Hepatic stellate cell (primary cell): ENCODE data around the gene SCNN1G.
A peak's percentile ranks its signal among the peaks of the same experiment; 100 is the strongest.
"Not testable (repeated sequence)": the region's sequence is repeated elsewhere in the genome, so short reads cannot be mapped to it uniquely, and the experiment has no call there.

ENCODE experiments used
- DNase-seq: peaks from one replicate; pipeline ENCODE4 v3.0.0; 2011; ENCODE audit warnings: low spot score

Gene SCNN1G, protein sequence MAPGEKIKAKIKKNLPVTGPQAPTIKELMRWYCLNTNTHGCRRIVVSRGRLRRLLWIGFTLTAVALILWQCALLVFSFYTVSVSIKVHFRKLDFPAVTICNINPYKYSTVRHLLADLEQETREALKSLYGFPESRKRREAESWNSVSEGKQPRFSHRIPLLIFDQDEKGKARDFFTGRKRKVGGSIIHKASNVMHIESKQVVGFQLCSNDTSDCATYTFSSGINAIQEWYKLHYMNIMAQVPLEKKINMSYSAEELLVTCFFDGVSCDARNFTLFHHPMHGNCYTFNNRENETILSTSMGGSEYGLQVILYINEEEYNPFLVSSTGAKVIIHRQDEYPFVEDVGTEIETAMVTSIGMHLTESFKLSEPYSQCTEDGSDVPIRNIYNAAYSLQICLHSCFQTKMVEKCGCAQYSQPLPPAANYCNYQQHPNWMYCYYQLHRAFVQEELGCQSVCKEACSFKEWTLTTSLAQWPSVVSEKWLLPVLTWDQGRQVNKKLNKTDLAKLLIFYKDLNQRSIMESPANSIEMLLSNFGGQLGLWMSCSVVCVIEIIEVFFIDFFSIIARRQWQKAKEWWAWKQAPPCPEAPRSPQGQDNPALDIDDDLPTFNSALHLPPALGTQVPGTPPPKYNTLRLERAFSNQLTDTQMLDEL

DNA sequence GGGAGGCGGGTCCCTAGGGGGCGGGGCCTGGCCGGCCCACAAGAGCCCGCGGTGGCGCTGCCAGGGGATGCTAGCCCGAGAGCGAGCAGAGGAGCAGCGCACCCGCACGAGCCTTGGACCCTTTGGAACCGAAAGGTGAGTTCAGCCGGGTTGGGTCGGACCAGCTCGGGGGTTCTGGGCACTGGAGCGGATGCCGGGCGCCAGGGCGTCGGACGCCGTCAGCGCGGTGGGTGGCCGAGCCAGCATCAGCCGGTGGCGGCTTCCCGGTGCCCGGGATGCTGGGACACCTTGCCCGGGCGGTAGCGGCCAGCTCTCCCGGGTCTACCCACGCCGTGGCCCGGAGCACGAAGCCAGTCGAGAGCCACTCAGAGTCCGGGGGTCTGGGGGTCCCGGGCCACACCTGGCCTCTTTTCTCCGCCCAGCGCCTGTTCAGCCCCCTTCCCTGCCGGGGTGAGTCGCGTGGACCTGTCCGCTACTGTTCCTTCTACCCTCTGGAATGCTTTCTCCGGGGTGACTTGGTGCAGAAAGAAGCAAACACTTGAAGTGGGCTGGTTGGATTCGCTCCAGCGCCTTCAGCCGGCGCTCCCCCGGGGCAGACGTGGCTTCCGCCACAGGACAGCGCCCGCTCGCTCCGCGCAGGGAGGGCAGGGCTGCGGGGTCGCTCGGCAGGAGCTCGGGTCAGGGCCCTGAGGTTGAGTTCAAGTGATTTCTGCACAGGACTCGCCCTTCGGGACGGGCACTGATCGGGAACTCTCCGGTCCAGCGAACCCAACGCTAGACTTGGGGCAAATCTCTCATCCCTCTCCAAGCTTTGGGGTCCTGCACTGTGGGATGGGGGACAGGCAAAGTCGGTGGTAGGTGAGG, at the start of gene SCNN1G:
SCNN1G (plus strand) TSS at position 67 of the 864 bp plus-strand sequence. CDS start 3,527 bp downstream, outside the sequence.
- no peak for DNase-seq

DNA sequence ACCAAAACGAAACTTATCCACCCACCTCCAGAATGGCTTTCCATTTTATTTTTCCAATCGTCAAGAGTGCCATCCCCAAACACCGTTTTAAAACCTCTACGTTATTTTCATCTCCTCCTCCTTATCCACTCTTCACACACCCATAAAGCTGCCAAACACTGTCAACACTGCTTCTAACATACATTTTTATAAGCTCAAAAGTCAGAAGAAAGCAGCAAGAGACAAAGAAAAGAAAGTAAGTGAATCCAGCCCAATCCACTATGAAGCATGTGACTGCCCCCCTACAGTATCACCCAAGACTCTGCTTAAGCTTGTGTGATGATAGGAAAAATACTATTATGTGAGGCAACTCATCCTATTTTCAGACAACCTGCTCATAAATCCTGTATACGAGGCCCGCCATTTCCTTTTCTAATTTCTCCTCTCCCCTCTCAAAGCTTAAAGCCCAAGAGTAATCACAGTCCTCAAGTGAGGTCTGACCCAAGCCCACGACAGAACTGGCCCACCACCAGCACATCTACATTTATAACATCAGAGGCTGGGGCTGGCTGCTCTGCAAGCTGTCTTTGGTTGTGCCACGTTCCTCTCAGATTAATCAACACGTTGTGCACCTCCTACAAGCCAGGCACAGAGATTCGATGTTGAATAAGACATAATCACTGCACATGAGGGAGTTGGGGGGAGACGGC, 49.6 kb upstream of the SCNN1G start:
- DNase-seq: no peak

DNA sequence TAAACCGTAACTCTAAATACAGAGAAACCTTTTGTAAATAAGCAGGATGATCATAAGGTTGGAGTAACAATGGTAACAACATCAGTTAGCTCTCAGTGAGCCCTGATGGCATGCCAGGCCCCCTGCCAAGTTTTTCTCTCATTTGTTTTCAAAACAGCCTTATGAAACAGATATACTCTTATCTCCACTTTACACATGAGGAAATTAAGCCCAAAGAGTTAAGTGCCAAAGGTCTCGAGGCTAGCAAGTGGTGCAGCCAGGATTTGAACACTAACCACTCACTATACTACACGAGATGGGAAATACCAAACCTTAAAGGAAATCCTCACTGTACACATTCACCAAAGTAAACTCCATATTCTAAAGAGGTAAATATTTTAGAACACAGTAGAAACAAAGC, 48.3 kb upstream of the SCNN1G start:
- no peak for DNase-seq

DNA sequence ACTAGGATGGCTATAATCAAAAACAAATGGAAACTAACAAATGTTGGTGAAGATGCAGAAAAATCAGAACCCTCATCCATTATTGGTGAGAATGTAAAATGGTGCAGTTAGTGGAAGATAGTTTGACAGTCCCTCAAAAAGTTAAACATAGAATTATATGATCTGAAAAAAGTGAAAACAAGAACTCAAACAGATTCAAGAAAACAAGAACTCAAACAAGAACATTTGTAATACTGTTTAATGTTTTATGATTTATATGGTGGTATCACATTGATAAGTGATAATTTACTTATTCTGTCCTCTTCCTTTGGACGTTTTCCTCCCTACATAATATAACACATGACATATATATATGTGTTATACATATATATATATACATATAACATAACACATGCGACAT, 45.3 kb upstream of the SCNN1G start:
- no peak for DNase-seq

DNA sequence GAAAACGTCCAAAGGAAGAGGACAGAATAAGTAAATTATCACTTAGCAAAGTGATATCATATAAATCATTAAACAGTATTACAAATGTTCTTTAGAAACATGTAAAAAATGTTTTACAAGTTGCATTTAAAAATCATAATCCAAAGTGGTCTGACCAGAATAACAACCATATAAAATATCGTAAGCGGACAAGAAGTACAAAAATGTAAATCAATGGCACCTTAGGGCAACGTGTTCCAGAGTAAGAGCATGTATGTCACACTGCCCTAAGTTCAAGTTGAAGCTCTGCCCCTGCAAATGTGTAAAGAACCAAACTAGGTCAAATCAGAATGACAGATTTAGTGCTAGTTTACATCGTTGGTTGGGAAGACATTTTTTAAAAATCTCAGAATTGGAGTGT, 44.7 kb upstream of the SCNN1G start:
- no peak for DNase-seq

DNA sequence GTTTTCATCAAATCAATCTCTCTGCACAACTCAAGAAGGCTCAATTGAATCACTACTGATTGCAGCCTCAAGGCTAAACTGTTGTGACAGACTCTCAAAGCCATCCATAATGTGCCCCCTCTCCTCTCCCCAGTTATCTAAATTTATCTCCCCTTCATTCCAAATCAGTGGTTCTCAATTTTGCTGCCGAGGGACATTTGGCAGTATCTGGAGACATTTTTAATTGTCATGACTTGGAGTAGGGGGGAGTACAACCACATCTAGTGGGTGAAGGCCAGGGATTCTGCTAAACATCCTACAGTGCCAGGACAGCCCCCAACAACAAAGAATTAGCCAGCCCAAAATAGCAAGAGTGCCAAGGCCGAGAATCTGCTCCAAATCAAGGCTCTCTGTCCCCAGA, 42.4 kb upstream of the SCNN1G start:
- no peak for DNase-seq

DNA sequence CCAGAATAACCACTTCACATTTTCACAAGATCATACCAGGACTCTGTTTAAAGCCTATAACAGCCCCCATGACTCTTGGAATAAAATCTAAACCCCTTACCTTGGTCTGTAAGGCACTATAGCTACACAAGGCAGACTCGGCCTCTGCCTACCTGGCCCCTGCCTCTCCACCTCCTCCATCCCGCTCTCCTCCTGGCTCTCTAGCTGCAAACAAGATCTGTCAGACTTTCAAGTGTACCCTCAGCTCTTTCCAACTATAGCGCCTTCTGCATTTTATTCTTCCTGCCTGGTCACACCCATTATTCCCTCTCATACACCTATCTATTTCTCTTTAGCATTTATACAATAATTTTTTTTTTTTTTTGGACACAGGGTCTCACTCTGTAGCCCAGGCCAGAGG, 41.5 kb upstream of the SCNN1G start:
- DNase-seq: no peak

DNA sequence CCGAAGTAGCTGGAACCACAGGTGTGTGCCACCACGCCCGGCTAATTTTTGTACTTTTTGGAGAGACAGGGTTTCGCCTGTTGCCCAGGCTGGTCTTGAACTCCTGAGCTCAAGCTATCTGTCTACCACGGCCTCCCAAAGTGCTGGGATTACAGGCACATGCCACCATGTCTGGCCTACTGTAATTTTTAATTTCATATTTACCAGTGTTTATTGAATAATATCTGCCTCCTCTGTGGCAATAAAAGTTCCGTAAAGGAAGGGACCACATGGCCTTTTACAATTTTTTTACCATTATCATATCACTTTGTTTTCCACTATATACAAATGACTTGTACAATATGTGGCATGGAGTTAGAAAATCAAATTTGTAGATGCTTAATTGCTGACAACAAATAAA, 41.0 kb upstream of the SCNN1G start:
- no peak for DNase-seq

DNA sequence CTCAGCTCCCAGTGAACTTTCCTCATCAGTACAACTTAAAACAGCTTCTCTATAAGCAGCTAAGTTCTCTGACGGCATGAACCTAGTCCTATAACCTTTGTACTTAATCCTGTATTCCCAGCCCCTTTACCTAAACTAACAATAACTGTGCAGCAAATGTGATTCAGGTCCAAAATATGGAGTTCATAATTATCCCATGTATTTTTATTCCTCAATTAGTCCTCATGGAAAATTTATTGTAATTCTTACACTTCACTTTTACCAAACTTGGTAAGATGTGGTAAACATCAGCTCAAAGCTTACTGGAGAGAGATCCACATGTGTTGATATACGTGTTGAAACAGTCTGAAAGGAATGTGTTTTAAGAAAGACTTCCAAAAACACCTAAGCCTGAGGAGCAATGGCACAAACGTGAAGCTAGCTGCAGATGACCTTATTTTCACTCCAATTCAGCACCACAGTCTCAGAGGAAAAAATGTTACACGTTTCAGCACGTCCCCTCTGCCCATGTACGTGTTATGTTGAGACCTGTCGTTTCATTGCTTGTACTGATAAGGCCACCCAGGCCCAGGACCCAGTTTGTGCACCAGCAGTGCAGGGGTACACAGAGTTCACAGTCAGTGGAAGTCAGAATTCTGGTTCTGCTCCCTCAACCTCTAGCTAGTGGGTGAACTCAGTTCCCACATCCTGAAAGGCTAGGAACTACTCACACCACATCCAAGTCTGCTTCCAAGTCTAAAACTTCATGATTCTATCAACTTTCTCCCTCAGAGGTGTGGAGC, 40.4 kb upstream of the SCNN1G start:
- no peak for DNase-seq

DNA sequence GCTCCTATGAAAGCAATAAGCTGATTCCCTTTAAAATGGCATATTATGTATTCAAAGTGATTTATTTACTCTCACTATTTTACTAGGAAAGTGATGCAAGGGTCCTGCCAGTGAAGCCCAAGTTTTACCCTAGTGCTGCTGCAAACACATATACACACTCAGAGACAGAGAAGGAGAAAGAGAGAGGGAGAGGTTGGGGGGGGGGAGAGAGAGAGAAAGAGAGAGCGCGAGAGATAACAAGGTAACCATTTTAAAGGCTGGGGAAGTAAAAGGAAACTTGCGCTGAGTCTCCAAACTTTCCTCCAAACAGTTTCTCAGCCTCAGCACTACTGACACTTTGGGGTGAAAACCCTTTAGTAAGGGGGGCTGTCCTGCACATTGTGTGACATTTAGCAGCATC, 39.2 kb upstream of the SCNN1G start:
- no peak for DNase-seq

DNA sequence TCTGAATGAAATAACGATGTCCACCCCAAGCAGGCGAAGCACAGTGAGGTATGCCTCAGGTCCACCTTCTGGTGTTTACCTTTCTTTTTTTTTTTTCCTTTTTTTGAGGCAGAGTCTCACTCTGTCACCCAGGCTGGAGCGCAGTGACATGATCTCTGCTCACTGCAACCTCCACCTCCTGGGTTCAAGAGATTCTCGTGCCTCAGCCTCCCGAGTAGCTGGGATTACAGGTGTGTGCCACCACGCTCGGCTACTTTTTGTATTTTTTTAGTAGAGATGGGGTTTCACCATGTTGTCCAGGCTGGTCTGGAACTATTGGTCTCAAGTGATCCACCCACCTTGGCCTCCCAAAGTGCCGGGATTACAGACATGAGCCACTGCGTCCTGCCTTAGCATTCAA, 38.2 kb upstream of the SCNN1G start:
- not testable (repeated sequence) for DNase-seq

DNA sequence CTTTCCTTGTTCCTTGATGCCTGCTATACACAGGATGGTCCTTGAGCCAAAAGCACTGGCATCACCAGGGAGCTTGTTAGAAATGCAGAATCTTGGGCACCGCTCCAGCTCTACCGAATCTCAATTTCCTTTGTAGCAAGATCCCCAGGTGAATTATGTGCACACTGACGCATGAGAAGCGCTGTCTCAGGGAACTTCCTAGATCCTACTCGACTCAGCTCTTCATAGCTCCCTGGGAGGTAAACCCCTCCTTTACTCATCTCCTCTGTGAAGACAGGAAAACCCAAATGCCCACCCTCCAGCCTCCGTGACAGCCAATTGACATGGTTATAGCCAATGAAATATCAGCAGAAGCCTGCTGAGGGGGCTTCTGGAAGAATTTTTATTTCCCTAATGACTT, 37.4 kb upstream of the SCNN1G start:
- no peak for DNase-seq

DNA sequence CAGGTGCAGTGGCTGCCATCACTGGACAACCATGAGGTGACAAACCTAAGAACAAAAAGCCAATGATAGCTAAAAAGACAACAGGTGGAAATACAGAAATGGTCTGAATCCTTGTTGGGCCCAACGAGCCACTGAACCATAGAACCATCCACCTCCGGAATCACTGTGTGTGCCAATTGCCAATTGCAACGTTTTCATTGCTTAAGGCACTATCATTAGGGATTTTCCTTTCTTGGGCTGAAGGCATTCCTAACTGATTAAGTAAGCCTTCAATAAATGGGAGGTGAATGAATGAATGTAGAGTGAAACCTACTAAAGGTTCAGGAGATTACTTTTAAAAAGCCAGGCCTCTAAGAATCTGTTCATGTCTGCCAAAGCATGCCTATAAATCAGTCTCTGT, 36.9 kb upstream of the SCNN1G start:
- no peak for DNase-seq

DNA sequence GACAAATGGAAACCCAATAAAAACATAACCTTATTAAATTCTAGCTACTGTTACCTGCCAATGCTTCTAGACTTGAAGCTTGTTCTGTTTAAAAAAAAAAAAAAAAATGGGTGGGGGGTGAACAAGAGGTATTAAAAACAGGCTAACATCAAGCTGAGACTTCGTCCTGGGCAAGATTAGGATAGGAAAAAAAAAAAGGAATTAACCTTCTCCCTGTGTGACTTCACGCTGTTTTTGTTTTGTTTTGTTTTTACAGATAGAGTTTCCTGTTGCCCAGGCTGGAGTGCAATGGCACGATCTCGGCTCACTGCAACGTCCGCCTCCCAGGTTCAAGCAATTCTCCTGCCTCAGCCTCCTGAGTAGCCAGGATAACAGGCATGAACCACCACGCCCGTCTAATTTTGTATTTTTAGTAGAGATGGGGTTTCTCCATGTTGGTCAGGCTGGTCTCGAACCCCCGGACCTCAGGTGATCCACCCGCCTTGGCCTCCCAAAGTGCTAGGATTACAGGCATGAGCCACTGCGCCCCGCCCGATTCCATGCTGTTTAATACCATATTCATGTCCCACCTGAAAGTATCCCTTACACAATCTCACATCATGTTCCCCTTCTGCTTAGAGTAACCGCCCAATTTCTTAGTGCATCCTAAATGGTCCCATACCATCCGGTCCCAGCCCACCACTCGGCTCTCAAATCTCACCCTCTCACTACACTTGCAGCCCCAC, 35.5 kb upstream of the SCNN1G start:
- no peak for DNase-seq

DNA sequence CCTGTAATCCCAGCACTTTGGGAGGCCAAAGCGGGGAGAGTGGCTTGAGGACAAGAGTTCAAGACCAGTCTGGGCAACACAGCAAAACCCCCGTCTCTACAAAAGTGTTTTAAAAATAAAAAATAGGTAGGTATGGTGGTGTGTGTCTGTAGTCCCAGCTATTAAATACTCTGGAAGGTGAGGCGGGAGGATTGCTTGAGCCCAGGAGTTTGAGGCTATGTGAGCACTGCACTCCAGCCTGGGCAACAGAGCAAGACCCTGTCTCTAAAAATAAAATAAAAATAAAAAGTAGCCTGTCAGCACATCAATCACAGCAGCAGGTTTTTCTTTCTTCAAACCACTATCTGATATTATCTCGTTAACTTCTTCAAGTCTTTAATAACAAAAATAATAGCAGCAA, 34.9 kb upstream of the SCNN1G start:
- no peak for DNase-seq

DNA sequence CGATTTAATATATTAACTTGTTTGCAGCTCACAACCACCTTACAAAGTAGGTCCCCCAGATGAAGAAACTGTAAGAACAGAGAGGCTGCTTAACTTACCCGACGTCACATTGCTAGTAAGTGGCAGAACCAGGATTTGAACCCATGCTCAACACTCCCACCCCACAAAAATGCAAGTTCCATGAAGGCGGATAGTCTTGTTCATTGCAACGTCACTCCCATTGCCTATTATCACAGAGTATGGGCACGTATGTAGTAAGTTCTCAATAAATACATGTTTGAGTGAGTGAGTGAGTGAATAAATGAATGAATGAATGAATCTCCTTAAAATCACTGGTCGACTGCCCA, 34.4 kb upstream of the SCNN1G start:
- no peak for DNase-seq

DNA sequence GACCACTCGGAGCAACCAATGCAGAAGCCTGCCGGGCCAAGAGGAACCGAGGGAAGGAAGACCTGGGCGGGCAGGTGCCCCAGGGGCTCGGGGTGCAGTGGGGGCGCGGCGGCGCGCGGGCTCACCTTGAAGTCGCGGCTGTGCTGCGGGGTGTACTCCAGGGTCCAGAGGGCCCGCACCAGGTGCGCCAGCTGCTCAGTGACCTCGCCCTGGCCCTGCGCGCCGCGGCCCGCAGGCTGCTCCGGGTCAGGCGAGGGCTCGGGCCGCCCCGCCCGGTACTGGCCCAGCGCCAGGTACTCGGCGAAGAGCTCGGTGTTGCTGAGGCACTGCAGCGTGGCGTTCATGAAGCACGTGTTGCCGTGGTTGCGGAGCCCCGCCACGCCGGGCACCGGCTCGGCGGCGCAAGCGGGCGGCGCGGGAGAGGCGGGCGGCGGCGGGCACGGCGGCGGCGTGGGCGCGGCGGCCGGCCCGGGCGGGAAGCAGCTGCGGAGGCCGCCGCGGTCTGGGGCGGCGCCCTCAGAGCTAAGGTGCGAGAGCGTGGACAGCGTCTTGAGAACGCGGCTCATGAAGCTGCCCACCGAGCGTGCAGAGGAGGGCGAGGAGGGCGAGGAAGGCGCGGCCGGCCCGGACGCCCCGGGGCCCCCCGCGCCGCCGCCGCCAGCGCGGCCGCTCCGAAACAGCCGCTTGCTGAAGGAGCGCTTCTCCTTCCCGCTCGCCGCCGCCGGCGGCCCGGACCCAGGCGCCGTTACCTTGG, 33.9 kb upstream of the SCNN1G start:
- DNase-seq: peak; percentile 47

DNA sequence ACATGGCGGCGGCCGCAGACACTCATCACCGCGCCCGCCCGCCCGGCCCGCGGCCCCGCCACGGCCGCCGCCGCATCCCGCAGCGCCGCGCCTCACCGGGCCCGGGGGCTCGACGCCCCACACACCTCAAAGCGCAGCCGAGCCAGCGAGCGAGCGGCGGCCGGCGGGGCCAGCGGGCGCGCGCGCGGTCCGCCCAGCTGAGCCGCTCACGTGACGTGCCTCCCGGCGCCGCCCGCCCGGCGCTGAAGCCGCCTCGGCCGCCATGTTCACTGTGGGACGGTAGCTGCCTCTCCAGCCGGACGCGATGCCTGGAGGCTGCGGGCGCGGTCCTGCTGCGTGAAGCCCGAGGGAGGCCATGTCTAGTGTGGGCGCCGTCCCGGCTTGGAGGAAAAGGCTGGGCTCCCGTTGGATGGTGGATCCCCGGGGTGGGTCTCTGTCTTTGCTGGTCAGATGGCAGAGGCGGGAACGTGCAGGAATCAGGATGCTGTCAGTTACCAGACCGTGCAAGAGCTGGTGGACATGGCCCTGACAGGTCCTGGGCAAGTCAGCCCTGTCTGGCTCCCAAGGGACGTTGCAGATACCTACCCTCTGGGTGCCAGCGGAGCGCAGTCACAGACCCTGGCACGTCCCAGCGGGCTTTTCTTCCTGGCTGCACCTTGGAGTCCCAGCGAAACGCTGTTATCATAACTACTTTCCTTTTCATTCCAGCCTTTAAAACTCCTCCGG, 33.1 kb upstream of the SCNN1G start, which contains the start of gene USP31:
USP31 (minus strand) TSS at position 186 of the 726 bp plus-strand sequence; CDS start at position 4, 182 bp downstream.
- DNase-seq: peak; percentile 89

DNA sequence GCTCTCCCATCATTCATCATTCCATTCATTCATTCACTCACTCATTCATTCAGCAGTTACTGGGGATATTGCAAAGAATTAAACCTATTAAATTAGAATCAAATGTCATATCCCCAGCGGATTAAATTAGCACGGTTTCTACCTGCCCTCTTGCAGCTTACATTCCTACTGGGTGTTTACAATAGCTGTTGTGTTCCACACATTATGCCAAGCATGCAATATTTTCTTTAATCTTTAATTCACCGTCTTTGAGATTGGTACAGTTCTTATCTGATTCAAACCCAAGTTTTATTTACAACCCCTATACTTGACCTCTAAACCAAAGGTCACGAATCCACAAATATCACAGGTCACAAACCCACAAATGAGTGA, 32.6 kb upstream of the SCNN1G start:
- DNase-seq: no peak
